ENCODE data around the gene CTBP2. TPM values are rescaled to one million over a fixed set of nuclear protein-coding genes. Genes with fewer than 3 reads are reported as not detected.

Gene CTBP2
- total RNA-seq, 1 donor from 2014 or later: 55.2 TPM

GRCh38 chr10:125105155-125105554 is 55.2 kb downstream of the CTBP2 start:
- H3K9me3 ChIP-seq (ENCODE audit: low read depth): peaks cover 4% of the 10 kb centered on the region
- peaks cover 74% of the 10 kb centered on the region for H4K20me1 ChIP-seq (ENCODE audit: low read depth)
- Mint-ChIP-seq H3K27me3 (ENCODE audit: insufficient read depth, low read depth) (no peaks in the 10 kb centered on the region), H3K4me1 (peaks cover 45% of the 10 kb centered on the region), H3K4me3 (no peak overlapping the region), H3K27ac (no peak overlapping the region), H3K9me3 (peaks cover 18% of the 10 kb centered on the region), H3K36me3 (peaks cover 47% of the 10 kb centered on the region)
- TF ChIP-seq EZH2phosphoT487 (IDR thresholded peaks at IDR 0.05) (no peak), CTCF (IDR thresholded peaks at IDR 0.05) (no peak), EZH2 (IDR thresholded peaks at IDR 0.05) (no peak)
- H3K4me3 ChIP-seq: no peak overlapping the region
- no peak overlapping the region for H3K27ac ChIP-seq
- H3F3A ChIP-seq (ENCODE audit: low read depth): no peaks in the 10 kb centered on the region
- DNase-seq (ENCODE audit: low spot score): no peak
- H3K36me3 ChIP-seq: peaks cover 11% of the 10 kb centered on the region
- no peaks in the 10 kb centered on the region for H3K27me3 ChIP-seq
- H3K4me2 ChIP-seq: no peak overlapping the region
- peaks cover 9% of the 10 kb centered on the region for H3K4me1 ChIP-seq
- no peak overlapping the region for H2AFZ ChIP-seq (replicated peaks)
- peaks cover 100% of the 10 kb centered on the region for H3K79me2 ChIP-seq (ENCODE audit: low read depth)
- H3K9ac ChIP-seq: no peak overlapping the region

- peaks cover 11% of the 10 kb centered on the region for H3K36me3 ChIP-seq
- Mint-ChIP-seq H3K4me3 (no peak overlapping the region), H3K27ac (no peak overlapping the region), H3K9me3 (peaks cover 18% of the 10 kb centered on the region), H3K36me3 (peaks cover 48% of the 10 kb centered on the region), H3K27me3 (ENCODE audit: insufficient read depth, low read depth) (no peaks in the 10 kb centered on the region), H3K4me1 (peaks cover 50% of the 10 kb centered on the region)
- H2AFZ ChIP-seq (replicated peaks): no peak overlapping the region
- H3F3A ChIP-seq (ENCODE audit: low read depth): no peaks in the 10 kb centered on the region
- TF ChIP-seq CTCF (IDR thresholded peaks at IDR 0.05): no peak
- TF ChIP-seq EZH2phosphoT487 (IDR thresholded peaks at IDR 0.05): no peak
- TF ChIP-seq EZH2 (IDR thresholded peaks at IDR 0.05): no peak
- peaks cover 4% of the 10 kb centered on the region for H3K9me3 ChIP-seq (ENCODE audit: low read depth)
- no peak overlapping the region for H3K4me3 ChIP-seq
- H3K79me2 ChIP-seq (ENCODE audit: low read depth): peaks cover 100% of the 10 kb centered on the region
- peaks cover 80% of the 10 kb centered on the region for H4K20me1 ChIP-seq (ENCODE audit: low read depth)
- H3K4me1 ChIP-seq: peaks cover 9% of the 10 kb centered on the region
- H3K27ac ChIP-seq: no peak overlapping the region
- H3K9ac ChIP-seq: no peak overlapping the region
- DNase-seq (ENCODE audit: low spot score): no peak
- H3K4me2 ChIP-seq: no peak overlapping the region
- H3K27me3 ChIP-seq: no peaks in the 10 kb centered on the region
Measured at GRCh38 chr10:125104559-125104958, 55.8 kb downstream of the CTBP2 start.

GRCh38 chr10:125103924-125104323 is 56.4 kb downstream of the CTBP2 start:
- Mint-ChIP-seq H3K4me1 (peaks cover 50% of the 10 kb centered on the region), H3K9me3 (peaks cover 15% of the 10 kb centered on the region), H3K27ac (no peak overlapping the region), H3K36me3 (peaks cover 41% of the 10 kb centered on the region), H3K27me3 (ENCODE audit: insufficient read depth, low read depth) (no peaks in the 10 kb centered on the region), H3K4me3 (no peak overlapping the region)
- no peaks in the 10 kb centered on the region for H3F3A ChIP-seq (ENCODE audit: low read depth)
- DNase-seq (ENCODE audit: low spot score): no peak
- peaks cover 87% of the 10 kb centered on the region for H4K20me1 ChIP-seq (ENCODE audit: low read depth)
- no peak overlapping the region for H3K4me3 ChIP-seq
- H2AFZ ChIP-seq (replicated peaks): no peak overlapping the region
- TF ChIP-seq EZH2 (IDR thresholded peaks at IDR 0.05): no peak
- TF ChIP-seq CTCF (IDR thresholded peaks at IDR 0.05): no peak
- TF ChIP-seq EZH2phosphoT487 (IDR thresholded peaks at IDR 0.05): no peak
- peaks cover 4% of the 10 kb centered on the region for H3K9me3 ChIP-seq (ENCODE audit: low read depth)
- H3K4me2 ChIP-seq: no peak overlapping the region
- peaks cover 100% of the 10 kb centered on the region for H3K79me2 ChIP-seq (ENCODE audit: low read depth)
- H3K36me3 ChIP-seq: peaks cover 9% of the 10 kb centered on the region
- H3K27ac ChIP-seq: no peak overlapping the region
- H3K9ac ChIP-seq: no peak overlapping the region
- H3K27me3 ChIP-seq: no peaks in the 10 kb centered on the region
- peaks cover 9% of the 10 kb centered on the region for H3K4me1 ChIP-seq

Measured in neural progenitor cell (in vitro differentiated cells).